ENCODE measurements around the gene MDM2. TPM values are rescaled to one million over a fixed set of nuclear protein-coding genes. Genes with fewer than 3 reads are reported as not detected.

Gene MDM2
- total and polyA plus RNA-seq, 9 of the 15 experiments (the other 6 are each of a cell fraction or from before 2014, with no cell fraction given) = 13.6 to 100 (median 49.0) TPM

GRCh38 chr12:68808388-68809189 lies 612 bp downstream of the MDM2 start (continued):
- TF ChIP-seq ZNF407 (IDR thresholded peaks at IDR 0.05; ENCODE audit: low read depth) (no peak), ARID1B (IDR thresholded peaks at IDR 0.05) (peak; percentile 34; the same call in 1 of the 2 replicates), C11orf30 (IDR thresholded peaks at IDR 0.05; ENCODE audit: low read depth) (peak; percentile 76), RBM14 (IDR thresholded peaks at IDR 0.05; ENCODE audit: borderline replicate concordance, insufficient read depth, low read depth, low read length) (peak; percentile 30; the same call in 1 of the 2 replicates), MTF1 (CRISPR knock-in tag; IDR thresholded peaks at IDR 0.05; ENCODE audit: borderline replicate concordance) (no peak), NFRKB (IDR thresholded peaks at IDR 0.05; ENCODE audit: low read depth) (no peak), MCM2 (IDR thresholded peaks at IDR 0.05; ENCODE audit: low read depth) (no peak), MAX (CRISPR knock-in tag; IDR thresholded peaks at IDR 0.05) (0 out of 2 replicates have a peak, but pooled peaks have one; percentile 58), HNRNPLL (IDR thresholded peaks at IDR 0.05; ENCODE audit: low read depth, low read length, poor library complexity, severe bottlenecking) (no peak), MXI1 (IDR thresholded peaks at IDR 0.05; ENCODE audit: low read depth, low read length) (peak; percentile 49; the same call in 1 of the 2 replicates), FOSL1 (tag; conservative IDR thresholded peaks at IDR 0.05) (peak; percentile 90), IRF2 (CRISPR knock-in tag; IDR thresholded peaks at IDR 0.05) (no peak), NR1H2 (CRISPR knock-in tag; IDR thresholded peaks at IDR 0.05) (no peak), NCOR1 (IDR thresholded peaks at IDR 0.05) (peak; percentile 39; the same call in 1 of the 2 replicates), TBP (optimal IDR thresholded peaks at IDR 0.05; ENCODE audit: low read depth, low read length) (peak; percentile 60)

All from K562 (cell line).